GM18526 (cell line): ENCODE data around the gene PAX6.

Experiments
- POLR2A ChIP-seq: IDR thresholded peaks from 3 replicates; pipeline ENCODE4 v1.6.1; 2011; ENCODE audit not compliant: insufficient read length; ENCODE audit errors: extremely low read depth

Gene PAX6

GRCh38 chr11:31806186-31806927, 4.8 kb downstream of the PAX6 start:
- TF ChIP-seq POLR2A = no peak

DNA sequence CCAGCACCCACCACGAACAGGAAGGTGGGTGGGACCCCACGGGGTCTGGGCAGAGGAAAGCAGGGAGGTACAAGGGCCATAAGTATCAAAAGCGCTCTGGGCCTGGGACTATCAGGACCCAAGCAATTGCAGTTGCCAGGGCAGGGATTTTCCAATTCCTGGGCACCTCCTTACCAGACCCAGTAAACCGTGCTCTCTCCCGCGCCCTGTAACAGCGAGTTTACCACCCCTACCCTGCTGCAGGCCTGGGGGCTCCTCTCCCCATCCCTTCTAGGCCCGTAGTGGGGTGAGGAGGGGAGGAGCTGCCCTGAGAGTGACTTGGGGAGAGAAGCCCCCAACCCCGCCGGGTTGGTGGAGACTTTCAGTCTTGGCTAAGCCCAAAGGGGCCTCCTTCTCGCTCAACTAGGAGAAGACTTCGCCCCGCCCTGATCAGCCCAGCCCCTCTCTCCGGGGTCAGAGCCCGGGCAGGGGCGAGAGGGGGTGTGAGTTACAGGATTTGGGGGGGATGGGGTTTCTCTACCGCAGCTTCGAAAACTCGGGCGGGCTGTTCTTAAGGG, 5.4 kb downstream of the PAX6 start:
- no peak for TF ChIP-seq POLR2A

DNA sequence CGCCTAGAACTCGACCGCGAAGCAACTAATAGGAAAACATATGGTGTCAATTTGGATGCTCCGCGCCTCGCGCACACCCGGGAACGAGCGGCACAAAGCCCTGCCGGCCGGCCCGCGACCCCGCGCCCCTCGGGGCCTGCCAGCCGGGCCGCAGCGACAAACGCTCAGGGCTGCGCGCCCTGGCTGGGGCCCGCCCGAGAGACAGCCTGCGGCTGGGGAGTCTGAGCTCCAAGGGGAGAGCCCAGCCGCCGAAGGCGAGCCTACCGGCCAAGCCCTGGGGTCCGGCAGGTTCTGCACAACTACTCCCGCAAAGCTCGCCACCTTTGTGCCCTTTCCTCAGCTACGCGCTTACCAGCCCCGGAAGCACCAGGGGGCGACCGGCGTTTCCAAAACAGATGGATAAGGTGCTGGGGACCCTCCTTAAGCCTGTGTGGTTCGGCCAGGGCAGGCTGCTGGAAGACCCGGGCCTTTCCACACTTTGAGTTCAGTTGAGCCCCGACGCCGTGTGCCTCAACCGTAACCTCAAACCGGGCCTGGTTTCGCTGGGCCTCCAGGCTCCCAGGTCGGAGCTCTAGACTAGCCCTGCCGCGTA, 6.0 kb downstream of the PAX6 start:
- no peak for TF ChIP-seq POLR2A

GRCh38 chr11:31804312-31805036, 6.6 kb downstream of the PAX6 start:
- no peak for TF ChIP-seq POLR2A

- TF ChIP-seq POLR2A = no peak
Observed at GRCh38 chr11:31803813-31804311, 7.3 kb downstream of the PAX6 start.

GRCh38 chr11:31802990-31803812, 7.9 kb downstream of the PAX6 start:
- no peak for TF ChIP-seq POLR2A

DNA sequence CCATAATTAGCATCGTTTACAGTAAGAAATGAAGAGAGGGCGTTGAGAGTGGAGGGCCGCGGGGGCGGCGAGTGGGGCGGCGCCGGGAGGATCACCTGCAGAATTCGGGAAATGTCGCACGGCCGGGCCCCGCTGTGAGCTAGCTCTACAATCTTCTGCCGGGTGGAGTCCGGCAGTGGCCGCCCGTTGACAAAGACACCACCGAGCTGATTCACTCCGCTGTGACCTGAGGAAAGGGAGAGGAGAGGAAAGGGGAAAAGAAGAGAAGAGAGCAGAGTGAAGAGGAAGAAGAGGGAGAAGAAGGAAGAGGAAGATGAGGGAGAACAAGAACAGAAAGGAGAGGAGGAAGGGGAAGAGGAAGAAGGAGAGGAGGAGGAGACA, 8.5 kb downstream of the PAX6 start:
- no peak for TF ChIP-seq POLR2A

DNA sequence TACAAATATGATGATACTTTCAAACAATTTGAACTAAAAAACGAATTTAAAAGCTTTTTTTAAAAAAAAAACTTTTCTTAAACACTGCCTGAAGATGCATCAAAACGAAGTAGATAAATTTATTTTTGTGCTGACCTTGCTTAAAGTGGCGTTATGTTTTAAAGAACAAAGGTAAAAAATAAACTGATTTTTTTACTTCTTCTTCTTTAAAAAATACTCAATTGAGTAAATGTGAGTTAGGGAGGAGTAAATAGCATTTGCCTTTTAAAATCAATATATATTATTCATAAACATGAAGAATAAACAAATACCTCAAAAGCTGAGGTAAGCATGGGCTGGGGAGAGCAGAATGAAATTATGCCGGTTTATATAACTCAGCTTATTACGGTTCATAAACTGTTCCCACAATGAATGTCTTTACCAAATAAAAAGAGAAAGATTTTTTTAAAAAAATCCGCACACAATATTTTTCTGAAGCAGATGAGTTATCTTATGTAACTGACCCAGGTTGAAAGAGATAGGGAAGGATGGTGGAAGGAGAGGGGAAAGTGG, 9.0 kb downstream of the PAX6 start:
- TF ChIP-seq POLR2A = no peak

DNA sequence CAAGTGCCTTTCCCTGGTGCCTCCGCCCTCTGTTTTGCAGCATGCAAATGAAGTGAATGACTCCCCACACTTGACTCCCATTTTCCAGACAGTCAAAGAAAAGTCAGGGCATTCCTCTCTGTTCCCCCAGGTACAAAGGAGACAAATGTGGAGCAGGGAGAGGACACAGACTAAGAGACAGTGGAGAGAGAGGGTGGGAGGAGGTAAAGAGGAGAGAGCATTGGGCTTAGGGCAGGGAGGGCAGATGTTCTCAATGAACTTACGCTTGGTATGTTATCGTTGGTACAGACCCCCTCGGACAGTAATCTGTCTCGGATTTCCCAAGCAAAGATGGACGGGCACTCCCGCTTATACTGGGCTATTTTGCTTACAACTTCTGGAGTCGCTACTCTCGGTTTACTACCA, 9.8 kb downstream of the PAX6 start:
- no peak for TF ChIP-seq POLR2A

DNA sequence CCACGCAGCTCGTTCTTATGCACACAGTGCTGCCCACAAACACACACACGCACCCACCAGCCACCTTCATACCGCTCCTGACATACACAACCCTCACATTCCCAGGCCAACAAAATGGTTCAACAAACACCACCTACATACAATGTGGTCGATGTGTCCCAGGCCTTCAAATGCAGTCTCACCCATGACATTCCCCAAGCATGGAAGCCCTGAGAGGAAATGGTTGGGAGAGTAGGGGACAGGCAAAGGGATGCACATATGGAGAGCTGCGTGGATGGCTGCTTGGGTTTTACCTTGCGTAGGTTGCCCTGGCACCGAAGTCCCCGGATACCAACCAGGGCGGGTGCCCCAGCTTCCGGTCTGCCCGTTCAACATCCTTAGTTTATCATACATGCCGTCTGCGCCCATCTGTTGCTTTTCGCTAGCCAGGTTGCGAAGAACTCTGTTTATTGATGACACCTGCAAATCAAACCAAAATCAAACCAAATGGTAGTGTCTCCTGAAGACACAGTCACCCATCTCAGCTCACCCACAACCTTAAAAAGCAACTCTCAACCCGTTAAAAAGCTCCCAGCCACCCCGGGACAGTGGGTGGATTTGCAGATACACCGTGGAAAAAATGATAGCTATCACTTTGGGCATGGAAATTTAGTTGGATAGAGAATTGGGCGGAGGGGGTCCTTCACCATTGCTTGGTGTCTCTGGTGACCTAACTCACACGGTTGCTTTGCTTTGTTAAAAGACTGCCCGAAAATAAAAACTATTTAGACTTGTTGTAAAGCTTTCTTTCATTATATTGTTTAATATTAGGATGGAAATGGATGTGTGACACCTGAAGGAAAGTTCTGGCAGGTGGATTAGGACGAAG, 10.5 kb downstream of the PAX6 start:
- TF ChIP-seq POLR2A = no peak

GRCh38 chr11:31799435-31800397, 11.4 kb downstream of the PAX6 start:
- TF ChIP-seq POLR2A = no peak

GRCh38 chr11:31798554-31799434, 12.3 kb downstream of the PAX6 start:
- no peak for TF ChIP-seq POLR2A
